Astrocyte of the hippocampus (primary cell): ENCODE data around the gene SATB1.
A peak's percentile ranks its signal among the peaks of the same experiment; 100 is the strongest.
"Not testable (repeated sequence)": the region's sequence is repeated elsewhere in the genome, so short reads cannot be mapped to it uniquely, and the experiment has no call there.

Experiments
- DNase-seq: peaks from one replicate; pipeline ENCODE4 v3.0.0; 2011; ENCODE audit warnings: low read depth, low spot score

Gene SATB1

GRCh38 chr3:18424729-18425640 is at the start of gene SATB1:
Gene SATB1 (minus strand): TSS chr3:18425339. CDS start chr3:18420967, 4,372 bp downstream.
- DNase-seq: peak; percentile 81

GRCh38 chr3:18474202-18474601 is 49.1 kb upstream of the SATB1 start:
- no peak for DNase-seq

- DNase-seq: no peak
Measured at GRCh38 chr3:18469775-18470174, 44.6 kb upstream of the SATB1 start.

- no peak for DNase-seq
Measured at GRCh38 chr3:18466136-18466535, 41.0 kb upstream of the SATB1 start.

- no peak for DNase-seq
Measured at GRCh38 chr3:18454766-18455165, 29.6 kb upstream of the SATB1 start.

GRCh38 chr3:18449618-18450017 is 24.5 kb upstream of the SATB1 start:
- DNase-seq: not testable (repeated sequence)

- DNase-seq: no peak
Measured at GRCh38 chr3:18447720-18448119, 22.6 kb upstream of the SATB1 start.

GRCh38 chr3:18446149-18446825 is 21.1 kb upstream of the SATB1 start:
- DNase-seq: no peak

- no peak for DNase-seq
Measured at GRCh38 chr3:18445401-18446148, 20.4 kb upstream of the SATB1 start.

GRCh38 chr3:18444595-18445400 is 19.7 kb upstream of the SATB1 start:
- DNase-seq: peak; percentile 92

GRCh38 chr3:18443665-18444594 is 18.8 kb upstream of the SATB1 start:
- DNase-seq: peak; percentile 46

GRCh38 chr3:18442756-18443664 is 17.9 kb upstream of the SATB1 start:
- no peak for DNase-seq

- no peak for DNase-seq
Measured at GRCh38 chr3:18441551-18441950, 16.4 kb upstream of the SATB1 start.

GRCh38 chr3:18440066-18440722 is 15.1 kb upstream of the SATB1 start:
- DNase-seq: peak; percentile 17

GRCh38 chr3:18439281-18439680 is 14.1 kb upstream of the SATB1 start:
- no peak for DNase-seq

- no peak for DNase-seq
Measured at GRCh38 chr3:18438586-18438985, 13.4 kb upstream of the SATB1 start.

- DNase-seq: no peak
Measured at GRCh38 chr3:18436213-18436612, 11.1 kb upstream of the SATB1 start.

GRCh38 chr3:18434711-18435110 is 9.6 kb upstream of the SATB1 start:
- no peak for DNase-seq

- DNase-seq: no peak
Measured at GRCh38 chr3:18432752-18433151, 7.6 kb upstream of the SATB1 start.
